Kidney epithelial cell (primary cell): ENCODE results near the gene WDR89. TPM values are rescaled to one million over a fixed set of nuclear protein-coding genes. Genes with fewer than 3 reads are reported as not detected.
"Not testable (repeated sequence)": the region's sequence is repeated elsewhere in the genome, so short reads cannot be mapped to it uniquely, and the experiment has no call there.

Source experiments
- DNase-seq: peaks from one replicate; pipeline ENCODE4 v3.0.0-alpha.2; 2010; ENCODE audit warnings: low read depth
- H3K27me3 ChIP-seq: 2 replicates; pipeline ENCODE4 v1.6.0; 2011; ENCODE audit warnings: low read length; ENCODE audit not compliant: control insufficient read depth, insufficient read depth
- H3K36me3 ChIP-seq: 2 replicates; pipeline ENCODE4 v1.5.1; 2011; ENCODE audit warnings: low read length; ENCODE audit not compliant: control insufficient read depth, insufficient read depth
- H3K4me3 ChIP-seq: 2 replicates; pipeline ENCODE4 v1.5.1; 2011; ENCODE audit warnings: low read depth, mild to moderate bottlenecking, control low read depth, low read length
- CTCF ChIP-seq: IDR thresholded peaks from 2 replicates; pipeline ENCODE4 v1.5.1; 2011; ENCODE audit warnings: mild to moderate bottlenecking, moderate library complexity, low read length, control low read depth, inconsistent platforms; ENCODE audit not compliant: insufficient read depth, poor library complexity, severe bottlenecking
- total RNA-seq: library from RNA; depleted of rRNA; stranded (reverse); fragments of >200 nt; gene quantifications from 2 replicates; pipeline ENCODE4 v1.2.3, GENCODE V29; 2015

Gene WDR89
- total RNA-seq, 1 donor from 2014 or later = 12.2 TPM

- H3K36me3 ChIP-seq = no peaks in the 10 kb centered on the region
- no peak for DNase-seq
- H3K4me3 ChIP-seq = no peak overlapping the region
- no peaks in the 10 kb centered on the region for H3K27me3 ChIP-seq
- TF ChIP-seq CTCF = no peak
Observed at GRCh38 chr14:63662776-63663175, 21.1 kb upstream of the WDR89 start.

- H3K36me3 ChIP-seq, H3K4me3 ChIP-seq, DNase-seq, H3K27me3 ChIP-seq: not testable (repeated sequence)
Observed at GRCh38 chr14:63661881-63662280, 20.2 kb upstream of the WDR89 start.

GRCh38 chr14:63659726-63660125, 18.1 kb upstream of the WDR89 start:
- H3K36me3 ChIP-seq = no peaks in the 10 kb centered on the region
- no peak overlapping the region for H3K4me3 ChIP-seq
- no peak for TF ChIP-seq CTCF
- H3K27me3 ChIP-seq = no peaks in the 10 kb centered on the region
- DNase-seq = no peak

- TF ChIP-seq CTCF = no peak
- no peak for DNase-seq
Observed at GRCh38 chr14:63656194-63656593, 14.5 kb upstream of the WDR89 start.

GRCh38 chr14:63654936-63655335, 13.3 kb upstream of the WDR89 start:
- Histone ChIP-seq H3K36me3 (no peaks in the 10 kb centered on the region), H3K4me3 (no peak overlapping the region), H3K27me3 (no peaks in the 10 kb centered on the region)
- DNase-seq = no peak
- TF ChIP-seq CTCF = no peak

More at GRCh38 chr14:63656194-63656593, 14.5 kb upstream of the WDR89 start:
- Histone ChIP-seq H3K27me3 (no peaks in the 10 kb centered on the region), H3K36me3 (no peaks in the 10 kb centered on the region), H3K4me3 (no peak overlapping the region)

- DNase-seq = no peak
Observed at GRCh38 chr14:63654346-63654745, 12.7 kb upstream of the WDR89 start.

More at GRCh38 chr14:63654346-63654745, 12.7 kb upstream of the WDR89 start:
- Histone ChIP-seq H3K36me3 (no peaks in the 10 kb centered on the region), H3K27me3 (no peaks in the 10 kb centered on the region), H3K4me3 (no peak overlapping the region)
- TF ChIP-seq CTCF = no peak
